T-helper 22 cell (primary cell): ENCODE results near the gene AASS.
"Not testable (repeated sequence)": the region's sequence is repeated elsewhere in the genome, so short reads cannot be mapped to it uniquely, and the experiment has no call there.

ENCODE experiments used
- DNase-seq: peaks from one replicate; pipeline ENCODE4 v3.0.0-alpha.2; 2020; ENCODE audit warnings: low read depth

The AASS gene

GRCh38 chr7:122143751-122144711, at the start of gene AASS:
AASS (minus strand) TSS chr7:122144249; CDS start chr7:122133726, 10,523 bp downstream.
- peak; percentile 48 for DNase-seq

- DNase-seq, result no peak
These were observed 44.7 kb upstream of the AASS start for GRCh38 chr7:122188785-122189184.

DNA sequence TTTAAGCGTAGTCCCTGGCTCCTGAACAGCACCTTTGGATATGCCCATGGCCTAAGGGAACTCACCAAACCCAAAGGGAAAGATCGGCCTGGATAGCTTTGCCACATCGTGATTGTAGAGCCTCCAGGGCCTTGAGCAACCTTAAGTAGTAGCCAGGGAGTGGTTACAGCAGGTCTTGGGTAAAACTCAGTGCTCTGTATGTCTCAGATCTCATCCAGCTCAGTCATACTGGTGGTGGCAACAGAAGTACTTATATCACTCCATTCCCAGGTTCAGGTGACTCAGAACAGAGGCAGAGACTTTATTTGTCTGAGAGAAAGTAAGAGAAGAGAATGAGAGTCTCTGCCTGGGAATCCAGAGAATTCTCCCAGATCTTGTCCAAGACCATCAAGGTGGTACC, 39.1 kb upstream of the AASS start:
- DNase-seq, result no peak

- DNase-seq, result no peak
These were observed 38.0 kb upstream of the AASS start for GRCh38 chr7:122182081-122182480.

DNA sequence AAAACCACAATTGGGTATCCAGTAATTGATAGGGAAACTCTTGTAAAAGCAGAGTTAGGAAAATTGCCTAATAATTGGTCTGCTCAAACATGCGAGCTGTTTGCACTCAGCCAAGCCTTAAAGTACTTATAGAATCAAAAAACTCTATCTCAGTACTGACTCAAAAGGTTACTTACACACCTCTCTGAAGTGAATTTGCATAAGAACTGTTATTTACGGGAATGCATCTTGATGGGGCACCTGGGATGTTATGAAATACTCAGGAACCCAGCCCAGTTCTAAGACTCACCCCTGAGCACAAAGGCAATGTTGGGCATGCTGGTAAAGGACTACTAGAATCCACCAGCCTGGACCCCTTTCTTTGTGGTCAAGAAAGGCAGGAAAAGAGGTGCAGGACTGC, 28.1 kb upstream of the AASS start:
- DNase-seq, result not testable (repeated sequence)

DNA sequence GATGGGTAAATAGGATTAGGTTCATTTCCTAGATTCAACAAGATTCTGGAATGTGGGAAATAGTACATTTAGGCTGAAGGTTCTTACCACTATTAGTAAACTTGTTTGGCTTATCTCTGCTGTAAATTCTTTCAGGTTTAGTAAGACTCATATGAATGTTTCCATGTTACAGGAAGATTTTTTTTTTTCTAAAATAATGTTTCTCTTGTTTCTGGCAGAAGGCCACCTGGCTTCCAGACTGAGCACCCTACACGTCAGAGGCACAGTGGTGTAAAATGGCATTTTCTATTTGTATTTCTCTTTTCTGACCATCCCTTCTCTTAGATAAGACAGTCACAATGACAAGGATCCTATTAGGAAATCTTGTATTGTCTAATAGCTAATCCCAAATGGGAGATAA, 22.7 kb upstream of the AASS start:
- DNase-seq, result no peak

DNA sequence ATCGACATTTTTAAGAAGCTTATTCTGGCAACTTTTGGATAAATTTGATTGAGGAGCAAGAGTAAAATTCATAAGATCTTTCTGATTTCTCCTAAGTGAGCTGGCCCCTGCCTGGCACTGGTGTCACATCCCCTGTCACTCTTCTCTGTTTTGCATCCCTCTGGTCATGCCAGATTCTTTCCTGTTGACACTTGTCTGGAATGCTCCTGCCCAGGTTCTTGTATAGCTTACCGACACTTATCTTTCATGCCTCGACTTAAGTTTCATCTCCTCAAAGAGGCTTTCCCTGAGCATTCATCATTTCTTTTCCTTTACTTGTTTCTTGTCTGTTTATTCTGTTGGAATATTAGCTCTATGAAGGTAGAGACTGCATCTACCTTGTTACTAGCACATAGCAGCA, 22.2 kb upstream of the AASS start:
- no peak for DNase-seq

DNA sequence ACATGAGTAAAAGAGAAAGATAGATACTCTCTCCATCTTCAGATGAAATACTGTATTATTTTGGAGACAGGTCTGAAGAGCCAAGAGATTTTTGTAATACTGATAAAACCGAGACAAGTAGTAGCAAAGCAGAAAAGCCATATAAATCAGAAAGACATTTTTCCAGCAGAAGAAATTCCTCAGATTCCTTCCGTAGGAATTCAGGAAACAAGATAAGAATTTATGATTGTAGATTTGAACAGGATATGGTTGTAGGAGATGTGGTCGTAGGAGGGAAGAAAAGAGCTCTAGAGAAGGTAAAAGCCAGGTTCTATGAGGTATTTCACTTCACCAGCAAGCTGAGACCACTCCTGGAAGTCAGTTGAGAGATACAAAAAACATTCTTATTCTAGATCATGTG, 17.6 kb upstream of the AASS start:
- no peak for DNase-seq

DNA sequence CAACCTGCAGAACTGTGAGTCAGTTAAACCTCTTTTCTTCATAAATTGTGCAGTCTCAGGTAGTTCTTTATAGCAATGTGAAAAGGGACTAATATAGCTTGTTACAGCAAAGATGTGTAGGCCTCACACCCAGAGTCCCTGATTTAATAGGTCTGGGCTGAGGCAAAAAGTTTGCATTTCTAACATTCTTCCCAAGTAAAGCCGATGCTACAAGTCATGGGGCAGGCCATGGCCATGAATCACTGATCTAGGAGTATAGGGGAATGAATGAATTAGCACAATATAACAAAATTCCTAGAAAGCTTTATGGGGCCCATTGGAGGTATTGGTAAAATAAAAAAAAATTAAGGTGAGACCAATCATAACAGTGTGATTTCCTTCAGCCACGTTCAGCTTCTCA, 11.5 kb upstream of the AASS start:
- DNase-seq, result no peak

DNA sequence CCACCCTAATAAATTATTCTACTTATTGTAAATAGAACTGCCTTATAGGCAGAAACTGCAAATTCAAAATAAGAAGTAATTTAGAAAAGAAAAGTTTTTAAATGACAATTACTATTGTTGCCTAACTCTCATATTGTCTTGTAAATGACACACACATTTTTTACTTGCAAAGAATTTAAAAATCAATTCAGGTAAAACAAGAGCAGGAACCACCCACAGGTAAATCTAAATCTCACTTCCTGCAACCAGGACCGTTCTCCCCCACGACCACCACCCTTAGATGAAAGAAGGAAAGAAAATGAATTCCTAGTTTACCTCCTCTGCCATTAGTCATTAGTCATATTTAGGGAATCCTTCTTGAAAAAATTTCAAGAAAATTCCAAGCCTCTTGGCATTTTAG, 4.8 kb upstream of the AASS start:
- DNase-seq, result no peak

DNA sequence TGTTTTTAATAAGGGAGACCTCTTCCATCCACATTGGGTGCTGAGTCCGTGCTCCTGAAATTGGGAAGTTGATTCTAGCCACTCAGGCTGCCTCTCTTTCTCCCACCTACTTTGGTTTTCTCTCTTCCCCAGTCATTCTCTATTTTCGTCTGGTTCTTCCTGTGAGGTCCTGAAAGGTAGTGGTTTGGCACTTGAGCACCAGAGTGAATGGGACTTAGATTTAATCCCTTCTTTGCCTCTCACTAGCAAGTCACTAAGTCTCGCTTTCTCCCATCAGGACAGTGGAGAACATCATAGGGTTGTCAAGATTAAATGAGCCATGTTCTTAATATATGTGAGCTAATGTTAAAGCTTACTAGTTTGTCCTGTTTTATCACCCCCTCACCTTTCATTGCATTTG, 4.0 kb upstream of the AASS start:
- no peak for DNase-seq

DNA sequence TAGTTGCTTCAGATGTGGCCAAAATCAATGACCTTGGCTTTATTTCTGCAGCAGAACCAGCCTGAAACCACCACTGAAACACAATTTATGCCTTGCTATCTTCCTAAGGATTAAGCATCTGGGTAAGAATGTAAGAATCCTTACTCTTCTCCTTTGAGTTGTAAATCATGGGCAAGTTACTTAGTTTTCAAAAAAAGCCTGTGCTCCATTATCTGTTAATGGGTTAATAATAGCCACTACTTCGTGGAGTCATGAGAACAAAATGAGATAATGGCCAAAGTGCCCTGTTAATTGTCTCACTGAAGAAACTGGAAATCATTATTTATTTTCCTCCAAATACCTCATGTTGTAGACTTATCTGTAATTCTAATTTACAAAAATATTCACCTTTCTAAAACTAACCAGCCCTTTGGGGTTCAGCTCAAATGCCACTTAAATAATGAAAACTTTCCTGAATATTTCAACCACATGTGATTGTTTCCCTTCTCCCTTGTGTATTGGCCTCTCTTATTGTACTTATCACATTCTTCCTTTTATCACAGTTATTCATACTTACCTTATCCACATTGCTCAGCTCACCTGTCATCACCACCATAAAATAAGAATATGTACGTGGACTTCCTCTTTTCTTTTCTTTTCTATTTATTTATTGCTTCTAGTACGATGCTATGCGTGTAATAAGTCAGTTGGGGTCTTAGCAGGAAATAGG, 2.0 kb upstream of the AASS start:
- no peak for DNase-seq

DNA sequence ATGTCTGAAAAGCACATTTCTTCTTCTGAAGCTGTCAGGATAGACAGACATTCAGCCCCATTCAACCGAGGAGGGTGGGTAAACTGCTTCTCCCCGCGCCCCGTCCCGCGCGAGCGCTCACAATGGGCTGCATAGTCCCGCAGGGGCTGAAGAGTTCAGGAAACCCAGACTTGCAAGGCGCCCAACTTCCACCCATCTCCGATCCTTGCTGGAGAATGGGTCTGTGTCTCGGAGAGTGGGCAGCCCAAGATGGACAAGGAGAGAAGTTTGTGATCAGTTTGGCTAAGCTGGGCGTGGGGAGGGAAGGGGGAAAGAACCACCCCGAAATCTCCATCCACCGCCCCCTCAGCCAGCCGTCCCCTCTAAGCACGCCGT, 686 bp downstream of the AASS start:
- DNase-seq, result no peak

- DNase-seq, result no peak
These were observed 3.1 kb downstream of the AASS start for GRCh38 chr7:122140918-122141317.

DNA sequence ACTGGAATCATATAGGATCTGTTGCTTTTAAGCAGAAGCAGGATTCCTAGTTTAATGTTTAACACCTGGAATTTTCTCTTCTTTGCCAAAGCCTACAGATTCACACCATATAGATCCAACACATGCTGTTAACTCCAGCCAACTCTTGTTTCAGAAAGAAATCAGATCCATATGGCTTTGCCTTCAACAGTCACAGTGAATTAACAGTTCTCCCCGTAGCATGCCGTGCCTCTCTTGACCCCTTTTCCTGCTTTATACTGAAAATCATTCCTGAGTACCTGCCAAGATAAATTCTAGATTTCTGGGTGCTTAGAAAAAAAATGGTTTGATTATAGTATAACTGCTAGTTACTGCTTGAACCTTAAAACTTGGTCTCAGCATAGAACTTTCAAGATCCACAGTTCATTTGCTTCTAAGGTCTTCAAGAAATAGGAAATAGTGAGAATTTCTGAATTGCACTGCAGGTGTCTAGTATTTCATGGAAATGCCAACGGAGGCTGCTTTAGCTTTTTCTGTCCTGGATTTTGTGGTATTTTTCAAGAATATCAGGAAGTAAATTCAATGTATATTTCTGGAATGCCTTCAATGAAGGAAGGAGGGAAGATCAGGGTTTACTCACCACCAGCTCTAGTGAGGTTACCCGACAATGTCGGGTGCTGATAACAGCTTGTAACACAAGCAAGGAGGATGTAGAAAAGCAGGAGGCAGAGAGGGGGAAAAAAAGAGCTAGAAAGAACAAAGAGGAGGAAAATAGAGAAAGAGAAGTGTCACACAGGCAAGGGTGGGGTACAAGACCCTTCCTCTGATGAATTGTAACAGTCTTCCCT, 6.6 kb downstream of the AASS start:
- no peak for DNase-seq

GRCh38 chr7:122136639-122137245, 7.3 kb downstream of the AASS start:
- no peak for DNase-seq

GRCh38 chr7:122136078-122136477, 8.0 kb downstream of the AASS start:
- DNase-seq, result no peak

DNA sequence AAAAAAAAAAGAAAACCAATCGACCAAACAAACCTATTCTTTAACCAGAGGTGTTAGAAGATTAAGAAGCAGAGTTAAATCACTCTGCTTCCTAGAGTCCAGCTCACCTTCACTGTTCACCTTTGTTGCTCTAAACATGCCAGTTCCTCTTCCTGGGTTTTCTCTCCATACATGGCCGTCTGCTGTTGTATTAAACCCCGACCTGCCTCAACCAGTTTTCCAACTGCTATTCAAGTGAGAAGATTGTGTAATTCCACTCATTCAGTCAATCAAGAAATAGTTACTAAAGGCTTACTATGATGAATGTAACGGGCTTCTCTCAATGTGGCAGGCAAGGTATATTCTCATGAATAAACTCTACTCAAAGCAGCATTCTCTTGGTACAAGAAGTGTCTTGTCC, 8.8 kb downstream of the AASS start:
- DNase-seq, result no peak

DNA sequence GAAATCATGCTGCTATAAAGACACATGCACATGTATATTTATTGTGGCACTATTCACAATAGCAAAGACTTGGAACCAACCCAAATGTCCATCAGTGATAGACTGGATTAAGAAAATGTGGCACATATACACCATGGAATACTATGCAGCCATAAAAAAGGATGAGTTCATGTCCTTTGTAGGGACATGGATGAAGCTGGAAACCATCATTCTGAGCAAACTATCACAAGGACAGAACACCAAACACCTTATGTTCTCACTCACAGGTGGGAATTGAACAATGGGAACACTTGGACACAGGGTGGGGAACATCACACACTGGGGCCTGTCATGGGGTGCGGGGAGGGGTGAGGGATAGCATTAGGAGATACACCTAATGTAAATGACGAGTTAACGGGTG, 9.3 kb downstream of the AASS start:
- DNase-seq, result not testable (repeated sequence)

DNA sequence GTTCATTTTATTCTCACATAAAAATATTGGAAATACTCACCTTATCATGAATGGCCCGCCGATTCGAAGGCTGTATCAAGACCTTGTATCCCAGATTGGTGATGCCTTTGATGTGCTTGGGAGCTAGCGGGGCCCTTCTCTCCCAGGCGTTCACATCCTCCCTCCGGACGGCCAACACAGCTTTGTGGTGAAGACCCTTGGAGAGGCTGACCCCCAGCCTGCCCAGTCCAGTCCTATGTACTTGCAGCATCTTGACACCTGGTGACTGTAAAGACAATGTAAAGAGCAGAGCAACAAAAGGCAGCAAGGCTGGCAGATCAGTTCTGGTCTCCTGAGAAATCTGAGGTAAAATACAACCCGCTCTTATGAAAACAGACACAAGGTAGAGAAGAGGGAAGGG, 10.6 kb downstream of the AASS start:
- DNase-seq, result no peak

DNA sequence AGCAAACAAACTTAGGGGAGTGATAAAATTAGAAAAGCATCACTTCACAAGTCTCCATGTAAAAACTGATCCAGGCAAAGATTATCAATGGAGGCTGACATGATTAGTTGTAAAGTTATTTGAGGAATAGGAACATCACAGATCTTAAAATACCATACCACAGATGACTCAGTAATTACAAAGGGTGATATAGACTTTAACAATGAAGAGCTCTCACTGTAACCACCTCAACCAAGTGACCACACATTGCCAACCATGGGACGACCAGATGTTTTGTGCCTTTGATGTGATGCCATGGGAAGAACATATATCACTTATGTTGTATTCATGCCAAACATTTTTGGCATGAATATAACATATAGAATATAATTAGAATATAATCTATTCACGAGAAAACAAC, 11.7 kb downstream of the AASS start:
- no peak for DNase-seq

DNA sequence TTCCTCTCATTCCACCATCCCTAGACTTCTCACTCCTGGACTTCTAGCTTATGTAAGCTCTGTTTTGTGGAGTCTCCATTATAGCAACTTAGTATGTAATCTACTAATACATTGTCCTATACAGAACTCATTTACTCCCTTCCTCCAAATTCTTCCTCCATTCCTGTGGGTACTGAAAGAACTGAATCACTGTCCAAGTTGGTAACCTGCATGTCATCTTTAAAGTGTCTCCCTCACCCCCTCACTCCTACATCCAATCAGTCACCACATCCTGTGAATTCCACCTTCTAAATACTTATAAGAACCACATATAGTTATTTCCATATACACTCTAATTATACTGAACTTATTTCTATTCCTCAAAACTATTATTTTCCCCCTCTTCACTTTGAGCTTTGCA, 20.3 kb downstream of the AASS start:
- no peak for DNase-seq
